CD4-positive, CD25-positive, alpha-beta regulatory T cell (primary cell): ENCODE measurements around the gene B4GALT6. TPM values are rescaled to one million over a fixed set of nuclear protein-coding genes. Genes with fewer than 3 reads are reported as not detected.

Source experiments
- ATAC-seq, 2 donors: fragments of 150-1000 bp; cut with Tn5 transposase; one replicate each; pipeline ENCODE4 v1.10.0; 2021; ENCODE audit warnings: low read depth in 2 of 2, moderate number of reproducible peaks in 2 of 2, moderate library complexity in 1 of 2
- DNase-seq, 3 donors: peaks; one replicate each; pipeline versions ENCODE4 v3.0.0 to v3.0.0-alpha.2; 2012 to 2022; ENCODE audit warnings: mixed read lengths in 1 of 3
- H3K27ac ChIP-seq: one replicate; pipeline ENCODE4 v1.7.0; 2013; ENCODE audit warnings: mild to moderate bottlenecking, low read length; ENCODE audit not compliant: insufficient read depth, poor library complexity, severe bottlenecking
- H3K27me3 ChIP-seq: one replicate; pipeline ENCODE4 v1.7.0; 2013; ENCODE audit warnings: low read length; ENCODE audit not compliant: control insufficient read depth, insufficient read depth
- H3K36me3 ChIP-seq: one replicate; pipeline ENCODE4 v1.7.0; 2013; ENCODE audit warnings: mild to moderate bottlenecking, low read length, moderate library complexity; ENCODE audit not compliant: control insufficient read depth, insufficient read depth
- H3K4me1 ChIP-seq: 2 replicates; pipeline ENCODE4 v1.7.0; 2013; ENCODE audit warnings: mild to moderate bottlenecking, low read length; ENCODE audit not compliant: insufficient read depth, control insufficient read depth, poor library complexity, severe bottlenecking
- H3K4me3 ChIP-seq: one replicate; pipeline ENCODE4 v1.7.0; 2013; ENCODE audit warnings: low read depth, mild to moderate bottlenecking, low read length, moderate library complexity
- H3K9me3 ChIP-seq, 2 experiments: 1 replicate in 1 of 2; 2 replicates in 1 of 2; pipeline ENCODE4 v1.7.0; 2013; ENCODE audit warnings: low read length in 2 of 2, mild to moderate bottlenecking in 1 of 2, moderate library complexity in 1 of 2; ENCODE audit not compliant: control insufficient read depth in 2 of 2
- H3K27ac Mint-ChIP-seq, 3 donors: one replicate each; pipeline ENCODE4 v1.8.0; 2020 to 2022; ENCODE audit warnings: mild to moderate bottlenecking in 3 of 3, mixed read lengths in 3 of 3, moderate library complexity in 2 of 3
- H3K27me3 Mint-ChIP-seq: one replicate; pipeline ENCODE4 v1.8.0; 2022; ENCODE audit warnings: mild to moderate bottlenecking, mixed read lengths
- H3K36me3 Mint-ChIP-seq: one replicate; pipeline ENCODE4 v1.8.0; 2020; ENCODE audit warnings: mixed read lengths
- H3K4me1 Mint-ChIP-seq, 4 donors: one replicate each; pipeline ENCODE4 v1.8.0; 2020 to 2022; ENCODE audit warnings: mixed read lengths in 4 of 4, mild to moderate bottlenecking in 1 of 4
- H3K4me3 Mint-ChIP-seq, 4 donors: one replicate each; pipeline ENCODE4 v1.8.0; 2020 to 2022; ENCODE audit warnings: mild to moderate bottlenecking in 4 of 4, mixed read lengths in 4 of 4, moderate library complexity in 3 of 4
- H3K9me3 Mint-ChIP-seq, 7 donors: one replicate each; pipeline ENCODE4 v1.8.0; 2020 to 2022; ENCODE audit warnings: mixed read lengths in 7 of 7, mild to moderate bottlenecking in 3 of 7, moderate library complexity in 2 of 7
- polyA plus RNA-seq, 4 donors: library from polyadenylated mRNA; unstranded; fragments of 300-500 nt; fragmentation: Illumina TruSeq; gene quantifications; one replicate each; pipeline ENCODE4 v1.2.3, GENCODE V29; 2021
- total RNA-seq: library from RNA; stranded (reverse); gene quantifications from one replicate; pipeline ENCODE4 v1.2.3, GENCODE V29; 2022

Gene B4GALT6
- total and polyA plus RNA-seq, 5 donors from 2014 or later: 0.47 TPM; not detected in 4

DNA sequence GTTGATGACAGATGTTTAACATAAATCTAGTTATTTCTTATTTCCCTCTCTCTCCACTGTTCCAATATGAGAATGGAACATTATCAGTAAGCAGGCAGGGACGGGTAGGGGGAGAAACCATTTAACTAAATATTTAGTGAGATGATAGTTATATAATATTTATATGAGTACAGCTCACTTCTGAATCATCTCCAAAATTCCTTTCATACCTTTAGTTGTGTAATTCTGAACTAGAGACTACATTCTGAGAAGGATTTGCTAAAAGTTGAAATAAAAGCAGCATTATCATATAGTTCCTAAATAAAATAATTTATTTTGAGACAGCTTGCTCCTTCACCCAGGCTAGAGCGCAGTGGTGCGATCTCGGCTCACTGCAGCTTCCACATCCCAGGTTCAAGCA is 41.4 kb downstream of the B4GALT6 start:
- H3K4me1 Mint-ChIP-seq: peaks cover 0 to 9% (median 0%) of the 10 kb centered on the region in 4 donors
- no peaks in the 10 kb centered on the region for H3K36me3 Mint-ChIP-seq
- Histone ChIP-seq H3K36me3 (no peaks in the 10 kb centered on the region), H3K9me3 (no peaks in the 10 kb centered on the region), H3K27ac (no peak overlapping the region), H3K4me1 (no peaks in the 10 kb centered on the region), H3K27me3 (peaks cover 2% of the 10 kb centered on the region), H3K4me3 (no peak overlapping the region)
- no peak overlapping the region for H3K4me3 Mint-ChIP-seq
- H3K27ac Mint-ChIP-seq: no peak overlapping the region
- no peak for DNase-seq
- no peaks in the 10 kb centered on the region for H3K9me3 Mint-ChIP-seq
- H3K27me3 Mint-ChIP-seq: peaks cover 8% of the 10 kb centered on the region
- ATAC-seq: no peak

DNA sequence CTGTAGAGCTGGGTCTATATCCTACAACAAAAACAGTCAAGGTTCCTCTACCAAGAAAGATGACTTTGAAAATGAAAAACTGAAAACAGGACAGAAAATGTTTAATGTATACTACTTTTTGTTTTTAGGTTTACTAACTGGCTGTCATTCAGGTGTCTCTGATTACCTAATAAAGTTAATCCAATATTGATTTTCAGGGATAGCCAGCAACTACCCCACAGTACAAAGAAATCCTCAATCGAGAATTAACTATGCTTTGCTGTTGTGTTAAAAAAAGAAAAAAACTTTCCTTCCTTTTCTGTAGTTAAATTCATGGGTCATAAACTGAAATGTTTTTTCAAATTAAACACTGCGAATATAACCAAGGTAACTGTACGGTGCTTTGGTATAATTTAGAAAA is 46.9 kb downstream of the B4GALT6 start:
- H3K36me3 Mint-ChIP-seq: no peaks in the 10 kb centered on the region
- peaks cover 0 to 3% (median 0%) of the 10 kb centered on the region in 7 donors for H3K9me3 Mint-ChIP-seq
- H3K27ac Mint-ChIP-seq: no peak overlapping the region
- Histone ChIP-seq H3K4me1 (no peaks in the 10 kb centered on the region), H3K36me3 (no peaks in the 10 kb centered on the region), H3K27me3 (no peaks in the 10 kb centered on the region), H3K9me3 (no peaks in the 10 kb centered on the region), H3K4me3 (no peak overlapping the region), H3K27ac (no peak overlapping the region)
- ATAC-seq: no peak
- no peaks in the 10 kb centered on the region for H3K27me3 Mint-ChIP-seq
- no peak overlapping the region for H3K4me3 Mint-ChIP-seq
- DNase-seq: no peak
- peaks cover 0 to 3% (median 0%) of the 10 kb centered on the region in 4 donors for H3K4me1 Mint-ChIP-seq

DNA sequence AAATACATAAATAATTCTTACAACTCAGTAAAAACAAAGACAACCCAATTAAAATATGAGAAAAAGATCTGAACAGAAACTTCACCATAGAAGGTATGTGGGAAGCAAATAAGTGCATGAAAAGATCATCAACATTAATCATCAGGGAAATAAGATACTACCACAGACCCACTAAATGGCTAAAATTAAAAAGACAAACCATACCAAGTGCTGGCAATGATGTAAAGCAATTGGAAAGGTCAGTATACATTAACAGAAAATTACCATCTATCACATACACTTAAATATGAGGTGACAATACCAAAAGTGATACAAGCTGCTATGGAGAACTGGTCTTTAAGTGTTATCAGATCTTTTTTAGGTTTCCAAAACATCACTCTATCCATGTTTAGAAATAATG is 48.0 kb downstream of the B4GALT6 start:
- ATAC-seq: no peak
- Mint-ChIP-seq H3K4me1 (peaks cover 0 to 3% (median 0%) of the 10 kb centered on the region in 4 donors), H3K36me3 (no peaks in the 10 kb centered on the region), H3K27me3 (no peaks in the 10 kb centered on the region), H3K9me3 (peaks cover 0 to 3% (median 0%) of the 10 kb centered on the region in 7 donors), H3K27ac (no peak overlapping the region), H3K4me3 (no peak overlapping the region)
- DNase-seq: no peak
- Histone ChIP-seq H3K36me3 (no peaks in the 10 kb centered on the region), H3K4me3 (no peak overlapping the region), H3K27ac (no peak overlapping the region), H3K9me3 (no peaks in the 10 kb centered on the region), H3K27me3 (no peaks in the 10 kb centered on the region), H3K4me1 (no peaks in the 10 kb centered on the region)

DNA sequence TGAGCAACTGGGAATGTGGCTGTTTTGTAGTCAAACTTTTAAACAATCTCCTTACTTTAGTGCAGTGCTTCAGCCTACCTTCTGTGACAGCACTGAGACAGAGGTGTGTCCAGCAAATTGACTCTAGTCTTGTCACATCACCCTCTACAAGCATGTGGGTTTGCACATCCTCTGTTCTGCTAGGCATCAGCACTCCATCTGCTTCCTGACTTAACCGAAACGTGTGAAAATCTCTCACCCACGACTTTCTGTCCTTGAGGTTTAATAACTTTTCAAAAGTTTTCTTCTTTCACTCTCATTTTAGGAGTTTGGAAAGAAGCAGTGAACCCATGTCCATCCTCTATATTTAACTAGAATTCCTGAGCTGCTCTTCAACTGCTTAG is 50.1 kb downstream of the B4GALT6 start:
- peak overlapping the region in 1 of 3 donors; percentile 38 for H3K27ac Mint-ChIP-seq
- no peak for ATAC-seq

GRCh38 chr18:31633392-31634330 is 50.7 kb downstream of the B4GALT6 start:
- H3K36me3 Mint-ChIP-seq: no peaks in the 10 kb centered on the region
- peak overlapping the region in 1 of 4 donors; percentile 10 for H3K4me3 Mint-ChIP-seq
- no peak overlapping the region for H3K4me3 ChIP-seq
- DNase-seq: no peak
- H3K9me3 Mint-ChIP-seq: peaks cover 0 to 3% (median 2%) of the 10 kb centered on the region in 7 donors
- no peaks in the 10 kb centered on the region for H3K27me3 ChIP-seq
- H3K4me1 Mint-ChIP-seq: peaks cover 0 to 3% (median 0%) of the 10 kb centered on the region in 4 donors
- no peak for ATAC-seq
- H3K27me3 Mint-ChIP-seq: no peaks in the 10 kb centered on the region
- H3K27ac ChIP-seq: no peak overlapping the region
- no peaks in the 10 kb centered on the region for H3K9me3 ChIP-seq
- no peaks in the 10 kb centered on the region for H3K36me3 ChIP-seq
- H3K27ac Mint-ChIP-seq: no peak overlapping the region
- H3K4me1 ChIP-seq: no peaks in the 10 kb centered on the region

More for the DNA sequence above, 50.1 kb downstream of the B4GALT6 start:
- no peaks in the 10 kb centered on the region for H3K4me1 ChIP-seq
- H3K9me3 ChIP-seq: no peaks in the 10 kb centered on the region
- H3K27me3 ChIP-seq: no peaks in the 10 kb centered on the region
- Mint-ChIP-seq H3K4me3 (no peak overlapping the region), H3K27me3 (no peaks in the 10 kb centered on the region), H3K9me3 (peaks cover 0 to 3% (median 0%) of the 10 kb centered on the region in 7 donors), H3K36me3 (no peaks in the 10 kb centered on the region), H3K4me1 (peaks cover 0 to 3% (median 0%) of the 10 kb centered on the region in 4 donors)
- no peaks in the 10 kb centered on the region for H3K36me3 ChIP-seq
- peak in 1 of 3 donors; percentile 34 for DNase-seq
- no peak overlapping the region for H3K27ac ChIP-seq
- H3K4me3 ChIP-seq: no peak overlapping the region

GRCh38 chr18:31632356-31632755 is 52.0 kb downstream of the B4GALT6 start:
- peaks cover 0 to 3% (median 0%) of the 10 kb centered on the region in 4 donors for H3K4me1 Mint-ChIP-seq
- Histone ChIP-seq H3K9me3 (no peaks in the 10 kb centered on the region), H3K36me3 (no peaks in the 10 kb centered on the region), H3K27me3 (no peaks in the 10 kb centered on the region), H3K4me1 (no peaks in the 10 kb centered on the region), H3K4me3 (no peak overlapping the region), H3K27ac (no peak overlapping the region)
- H3K4me3 Mint-ChIP-seq: no peak overlapping the region
- DNase-seq: no peak
- H3K9me3 Mint-ChIP-seq: peaks cover 0 to 3% (median 2%) of the 10 kb centered on the region in 7 donors
- no peaks in the 10 kb centered on the region for H3K36me3 Mint-ChIP-seq
- ATAC-seq: no peak
- no peak overlapping the region for H3K27ac Mint-ChIP-seq
- H3K27me3 Mint-ChIP-seq: no peaks in the 10 kb centered on the region

- H3K27ac ChIP-seq: no peak overlapping the region
- ATAC-seq: no peak
- no peak overlapping the region for H3K27ac Mint-ChIP-seq
- no peak for DNase-seq
- no peak overlapping the region for H3K4me3 ChIP-seq
- no peak overlapping the region for H3K4me3 Mint-ChIP-seq
- no peaks in the 10 kb centered on the region for H3K9me3 ChIP-seq
- H3K36me3 ChIP-seq: no peaks in the 10 kb centered on the region
- H3K4me1 ChIP-seq: no peaks in the 10 kb centered on the region
- peaks cover 0 to 3% (median 0%) of the 10 kb centered on the region in 4 donors for H3K4me1 Mint-ChIP-seq
- H3K36me3 Mint-ChIP-seq: no peaks in the 10 kb centered on the region
- no peaks in the 10 kb centered on the region for H3K27me3 ChIP-seq
- H3K9me3 Mint-ChIP-seq: peaks cover 0 to 2% (median 0%) of the 10 kb centered on the region in 7 donors
- no peaks in the 10 kb centered on the region for H3K27me3 Mint-ChIP-seq
Observed at GRCh38 chr18:31631526-31631925, 52.9 kb downstream of the B4GALT6 start.
